Activated CD8-positive, alpha-beta memory T cell treated with anti-CD3 and anti-CD28 coated beads, Interleukin-2, amount 50 U/mL, for 1 hour (primary cell): ENCODE measurements around the gene HOXA5.

Experiments
- DNase-seq: peaks from one replicate; pipeline ENCODE4 v3.0.0-alpha.2; 2020; ENCODE audit errors: extremely low read depth

Gene HOXA5

GRCh38 chr7:27182861-27183681, 39.6 kb upstream of the HOXA5 start:
- no peak for DNase-seq

GRCh38 chr7:27182285-27182841, 38.9 kb upstream of the HOXA5 start:
- DNase-seq = no peak

GRCh38 chr7:27181795-27182275, 38.4 kb upstream of the HOXA5 start:
- no peak for DNase-seq

GRCh38 chr7:27180431-27181420, 37.2 kb upstream of the HOXA5 start:
- no peak for DNase-seq

- DNase-seq = no peak
Observed at GRCh38 chr7:27179503-27180430, 36.3 kb upstream of the HOXA5 start.

GRCh38 chr7:27179030-27179429, 35.5 kb upstream of the HOXA5 start:
- no peak for DNase-seq

- no peak for DNase-seq
Observed at GRCh38 chr7:27178366-27178765, 34.9 kb upstream of the HOXA5 start.

GRCh38 chr7:27177795-27178320, 34.4 kb upstream of the HOXA5 start:
- no peak for DNase-seq

- no peak for DNase-seq
Observed at GRCh38 chr7:27176962-27177794, 33.7 kb upstream of the HOXA5 start.

- DNase-seq = no peak
Observed at GRCh38 chr7:27176524-27176845, 33.0 kb upstream of the HOXA5 start.

- DNase-seq = no peak
Observed at GRCh38 chr7:27175626-27176523, 32.4 kb upstream of the HOXA5 start.

GRCh38 chr7:27174874-27175625, 31.6 kb upstream of the HOXA5 start:
- no peak for DNase-seq

GRCh38 chr7:27173956-27174873, 30.7 kb upstream of the HOXA5 start, which contains the start of gene HOXA10:
Gene HOXA10, minus strand, starts transcription at chr7:27174320. Its CDS starts 14 bp downstream, at chr7:27174306.
- DNase-seq = no peak

- DNase-seq = no peak
Observed at GRCh38 chr7:27173511-27173955, 30.1 kb upstream of the HOXA5 start.

- DNase-seq = no peak
Observed at GRCh38 chr7:27172823-27173510, 29.5 kb upstream of the HOXA5 start.

GRCh38 chr7:27172315-27172774, 28.9 kb upstream of the HOXA5 start:
- DNase-seq = no peak
